ENCODE results near the gene RFTN2. TPM values are rescaled to one million over a fixed set of nuclear protein-coding genes. Genes with fewer than 3 reads are reported as not detected.

RFTN2 gene
- total and polyA plus RNA-seq, 2 of the 13 experiments (the other 11 are each of a cell fraction or from before 2014, with no cell fraction given): not detected

DNA sequence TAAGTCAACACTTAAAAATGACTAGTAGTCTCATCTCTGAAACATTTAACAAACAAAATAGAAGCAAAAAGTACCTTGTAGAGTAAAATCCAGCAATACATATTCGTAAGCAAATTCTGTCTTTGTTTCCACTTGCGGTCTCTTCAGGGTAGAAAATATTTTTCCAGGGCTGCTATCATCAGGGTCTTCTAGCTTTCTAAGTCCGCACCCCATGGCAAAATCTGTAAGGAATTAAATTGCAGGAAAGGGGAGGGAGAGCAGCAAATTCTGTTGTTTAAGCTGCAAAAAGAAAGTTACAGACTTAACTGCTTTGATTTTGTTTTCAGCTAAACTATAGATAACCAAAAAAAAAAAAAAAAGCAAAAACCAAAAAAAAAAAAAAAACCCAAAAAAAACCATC, at the start of gene RFTN2 (continued):
- TF ChIP-seq, protein P1, sequence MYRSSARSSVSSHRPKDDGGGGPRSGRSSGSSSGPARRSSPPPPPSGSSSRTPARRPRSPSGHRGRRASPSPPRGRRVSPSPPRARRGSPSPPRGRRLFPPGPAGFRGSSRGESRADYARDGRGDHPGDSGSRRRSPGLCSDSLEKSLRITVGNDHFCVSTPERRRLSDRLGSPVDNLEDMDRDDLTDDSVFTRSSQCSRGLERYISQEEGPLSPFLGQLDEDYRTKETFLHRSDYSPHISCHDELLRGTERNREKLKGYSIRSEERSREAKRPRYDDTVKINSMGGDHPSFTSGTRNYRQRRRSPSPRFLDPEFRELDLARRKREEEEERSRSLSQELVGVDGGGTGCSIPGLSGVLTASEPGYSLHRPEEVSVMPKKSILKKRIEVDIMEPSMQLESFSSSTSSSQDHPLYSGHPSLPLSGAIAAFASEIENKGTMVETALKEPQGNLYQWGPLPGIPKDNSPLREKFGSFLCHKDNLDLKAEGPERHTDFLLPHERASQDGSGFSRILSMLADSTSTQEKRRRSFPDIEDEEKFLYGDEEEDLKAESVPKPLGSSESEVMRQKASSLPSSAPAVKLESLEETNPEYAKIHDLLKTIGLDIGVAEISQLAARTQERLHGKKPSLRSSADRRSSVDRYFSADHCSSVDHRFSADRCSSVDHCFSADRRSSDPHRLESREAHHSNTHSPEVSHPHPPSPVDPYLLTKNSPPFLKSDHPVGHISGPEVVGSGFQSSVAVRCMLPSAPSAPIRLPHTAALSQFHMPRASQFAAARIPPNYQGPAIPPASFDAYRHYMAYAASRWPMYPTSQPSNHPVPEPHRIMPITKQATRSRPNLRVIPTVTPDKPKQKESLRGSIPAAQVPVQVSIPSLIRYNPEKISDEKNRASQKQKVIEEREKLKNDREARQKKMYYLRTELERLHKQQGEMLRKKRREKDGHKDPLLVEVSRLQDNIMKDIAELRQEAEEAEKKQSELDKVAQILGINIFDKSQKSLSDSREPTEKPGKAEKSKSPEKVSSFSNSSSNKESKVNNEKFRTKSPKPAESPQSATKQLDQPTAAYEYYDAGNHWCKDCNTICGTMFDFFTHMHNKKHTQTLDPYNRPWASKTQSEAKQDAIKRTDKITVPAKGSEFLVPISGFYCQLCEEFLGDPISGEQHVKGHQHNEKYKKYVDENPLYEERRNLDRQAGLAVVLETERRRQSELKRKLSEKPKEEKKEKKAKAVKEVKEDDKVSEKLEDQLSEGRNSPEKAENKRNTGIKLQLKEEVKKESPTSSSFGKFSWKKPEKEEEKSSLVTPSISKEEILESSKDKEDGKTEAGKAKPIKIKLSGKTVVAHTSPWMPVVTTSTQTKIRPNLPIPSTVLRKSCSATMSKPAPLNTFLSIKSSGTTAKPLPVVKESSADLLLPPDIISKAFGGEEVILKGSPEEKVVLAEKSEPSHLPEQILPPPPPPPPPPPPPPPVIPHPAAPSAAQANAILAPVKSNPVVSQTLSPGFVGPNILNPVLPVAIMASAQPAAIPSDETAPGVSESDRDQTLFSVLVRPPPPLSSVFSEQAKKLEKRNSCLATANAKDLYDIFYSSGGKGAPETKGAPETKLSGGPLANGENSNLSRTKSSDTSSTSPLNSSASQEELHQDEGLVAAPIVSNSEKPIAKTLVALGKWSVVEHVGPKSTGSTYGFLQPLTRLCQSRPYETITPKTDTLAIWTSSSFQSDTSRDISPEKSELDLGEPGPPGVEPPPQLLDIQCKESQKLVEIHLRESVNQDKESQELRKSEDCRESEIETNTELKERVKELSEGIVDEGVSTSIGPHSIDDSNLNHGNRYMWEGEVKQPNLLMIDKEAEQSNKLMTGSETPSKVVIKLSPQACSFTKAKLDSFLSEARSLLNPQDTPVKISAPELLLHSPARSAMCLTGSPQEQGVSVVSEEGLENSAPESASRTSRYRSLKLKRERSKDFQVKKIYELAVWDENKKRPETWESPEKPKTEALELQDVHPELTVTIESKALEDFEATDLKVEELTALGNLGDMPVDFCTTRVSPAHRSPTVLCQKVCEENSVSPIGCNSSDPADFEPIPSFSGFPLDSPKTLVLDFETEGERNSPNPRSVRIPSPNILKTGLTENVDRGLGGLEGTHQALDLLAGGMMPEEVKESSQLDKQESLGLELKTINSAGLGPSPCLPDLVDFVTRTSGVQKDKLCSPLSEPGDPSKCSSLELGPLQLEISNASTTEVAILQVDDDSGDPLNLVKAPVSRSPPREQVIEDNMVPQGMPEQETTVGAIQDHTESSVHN (CRISPR knock-in tag; IDR thresholded peaks at IDR 0.05): no peak

DNA sequence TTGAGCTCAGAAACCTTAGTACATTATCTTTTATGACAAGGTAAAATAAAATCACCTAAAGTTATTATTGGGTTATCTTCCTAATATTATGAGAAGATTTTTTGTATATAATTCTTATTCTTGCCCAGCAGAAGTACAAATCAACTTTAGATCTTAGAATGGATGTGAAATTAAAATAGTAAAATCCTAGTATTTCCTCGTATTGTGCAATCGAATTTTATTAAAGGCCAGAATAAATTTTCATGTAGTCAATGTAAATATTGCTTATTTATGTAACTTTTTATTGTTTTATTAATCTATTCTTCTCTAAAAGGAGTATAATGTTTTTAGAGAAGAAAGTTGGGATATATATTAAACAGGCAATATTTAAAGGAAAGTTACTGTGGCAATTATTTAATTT, 42.5 kb upstream of the RFTN2 start:
- intact Hi-C loops (cut with micrococcal nuclease; ENCODE audit: unreplicated experiment) (no loop called here), in situ Hi-C loops (cut with HindIII; ENCODE audit: extremely low pct_ligation_motif_present, low pct_unique_long_range_greater_than_20kb) (no loop called here)
- Histone ChIP-seq H3K79me2 (ENCODE audit: insufficient read depth, low read length) (no peaks in the 10 kb centered on the region), H4K20me1 (ENCODE audit: insufficient read depth, low read length) (no peaks in the 10 kb centered on the region), H3K9ac (ENCODE audit: insufficient read depth, low read depth, low read length) (no peak overlapping the region), H3K4me3 (replicated peaks in 1 of 3; ENCODE audit: insufficient read depth in 1 of 3, low read depth in 2 of 3, low read length in 3 of 3) (no peak overlapping the region), H3K27me3 (ENCODE audit: control insufficient read depth in 1 of 2, insufficient read depth in 2 of 2, low read length in 2 of 2) (no peaks in the 10 kb centered on the region), H3K4me2 (ENCODE audit: low read depth, low read length) (no peak overlapping the region), H3K9me3 (ENCODE audit: low read length) (no peaks in the 10 kb centered on the region), H2AFZ (ENCODE audit: low read length) (no peak overlapping the region), H3K36me3 (replicated peaks in 1 of 2; ENCODE audit: control insufficient read depth in 1 of 2, insufficient read depth in 2 of 2, low read length in 2 of 2) (no peaks in the 10 kb centered on the region), H3K27ac (ENCODE audit: extremely low read length, insufficient read depth, low read length) (no peak overlapping the region), H3K4me1 (ENCODE audit: insufficient read depth, low read length) (peaks cover 7% of the 10 kb centered on the region)
- ChIA-PET CTCF (ENCODE audit: low intra/inter-chr PET ratio, low total read pairs) (no interaction called here), POLR2A (no interaction called here)
- no TSS peak for BruUV-seq (replicated peaks)
- ATAC-seq (no peak), DNase-seq (ENCODE audit: low spot score) (no peak), FAIRE-seq (no peak)
- 74% methylated on average over 2 of the region's 2 CpGs for WGBS (ENCODE audit: low lambda C conversion rate)
- TF ChIP-seq, protein P2, sequence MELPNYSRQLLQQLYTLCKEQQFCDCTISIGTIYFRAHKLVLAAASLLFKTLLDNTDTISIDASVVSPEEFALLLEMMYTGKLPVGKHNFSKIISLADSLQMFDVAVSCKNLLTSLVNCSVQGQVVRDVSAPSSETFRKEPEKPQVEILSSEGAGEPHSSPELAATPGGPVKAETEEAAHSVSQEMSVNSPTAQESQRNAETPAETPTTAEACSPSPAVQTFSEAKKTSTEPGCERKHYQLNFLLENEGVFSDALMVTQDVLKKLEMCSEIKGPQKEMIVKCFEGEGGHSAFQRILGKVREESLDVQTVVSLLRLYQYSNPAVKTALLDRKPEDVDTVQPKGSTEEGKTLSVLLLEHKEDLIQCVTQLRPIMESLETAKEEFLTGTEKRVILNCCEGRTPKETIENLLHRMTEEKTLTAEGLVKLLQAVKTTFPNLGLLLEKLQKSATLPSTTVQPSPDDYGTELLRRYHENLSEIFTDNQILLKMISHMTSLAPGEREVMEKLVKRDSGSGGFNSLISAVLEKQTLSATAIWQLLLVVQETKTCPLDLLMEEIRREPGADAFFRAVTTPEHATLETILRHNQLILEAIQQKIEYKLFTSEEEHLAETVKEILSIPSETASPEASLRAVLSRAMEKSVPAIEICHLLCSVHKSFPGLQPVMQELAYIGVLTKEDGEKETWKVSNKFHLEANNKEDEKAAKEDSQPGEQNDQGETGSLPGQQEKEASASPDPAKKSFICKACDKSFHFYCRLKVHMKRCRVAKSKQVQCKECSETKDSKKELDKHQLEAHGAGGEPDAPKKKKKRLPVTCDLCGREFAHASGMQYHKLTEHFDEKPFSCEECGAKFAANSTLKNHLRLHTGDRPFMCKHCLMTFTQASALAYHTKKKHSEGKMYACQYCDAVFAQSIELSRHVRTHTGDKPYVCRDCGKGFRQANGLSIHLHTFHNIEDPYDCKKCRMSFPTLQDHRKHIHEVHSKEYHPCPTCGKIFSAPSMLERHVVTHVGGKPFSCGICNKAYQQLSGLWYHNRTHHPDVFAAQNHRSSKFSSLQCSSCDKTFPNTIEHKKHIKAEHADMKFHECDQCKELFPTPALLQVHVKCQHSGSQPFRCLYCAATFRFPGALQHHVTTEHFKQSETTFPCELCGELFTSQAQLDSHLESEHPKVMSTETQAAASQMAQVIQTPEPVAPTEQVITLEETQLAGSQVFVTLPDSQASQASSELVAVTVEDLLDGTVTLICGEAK (IDR thresholded peaks at IDR 0.05): no peak
- TF ChIP-seq, protein P2 (CRISPR knock-in tag; IDR thresholded peaks at IDR 0.05): no peak
- peak; percentile 85 for TF ChIP-seq CEBPB (IDR thresholded peaks at IDR 0.05; ENCODE audit: borderline replicate concordance, low read depth, low read length)

All from HepG2 (cell line).